ENCODE results near the gene SCP2D1. TPM values are rescaled to one million over a fixed set of nuclear protein-coding genes. Genes with fewer than 3 reads are reported as not detected.

The SCP2D1 gene
- total and polyA plus RNA-seq, 2 experiments from 2014 or later, result not detected

DNA sequence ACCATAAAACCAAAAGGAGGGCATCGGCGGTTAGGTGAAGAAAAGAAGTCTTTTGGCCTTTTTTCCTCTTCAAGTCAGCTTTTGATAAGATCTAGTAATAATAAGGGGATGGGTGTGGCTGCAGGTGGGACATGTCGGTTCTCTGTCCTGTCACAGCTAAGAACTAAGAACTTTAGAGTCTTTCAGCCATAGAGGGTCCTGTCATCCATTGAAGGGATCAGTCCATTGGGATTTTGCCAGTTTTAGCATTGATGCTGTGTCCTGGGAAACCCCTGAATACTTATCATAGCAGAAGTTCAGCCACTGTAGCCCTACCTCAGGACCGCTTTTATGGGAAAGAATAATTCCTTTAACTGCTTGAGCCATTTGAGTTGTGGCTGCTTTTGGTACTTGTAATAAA lies 18.2 kb upstream of the SCP2D1 start:
- Histone ChIP-seq H3K4me3 (no peak overlapping the region), H3K27ac (no peak overlapping the region), H3K79me2 (ENCODE audit: insufficient read depth) (no peaks in the 10 kb centered on the region), H3F3A (ENCODE audit: insufficient read depth) (no peaks in the 10 kb centered on the region), H3K27me3 (replicated peaks; ENCODE audit: insufficient read depth) (no peaks in the 10 kb centered on the region), H3K9ac (no peak overlapping the region), H3K36me3 (ENCODE audit: low read depth) (no peaks in the 10 kb centered on the region), H3K9me2 (ENCODE audit: insufficient read depth) (0 out of 2 replicates have a peak, but pooled peaks cover 6% of the 10 kb centered on the region), H2AFZ (no peak overlapping the region), H3K9me3 (ENCODE audit: low read depth) (no peaks in the 10 kb centered on the region), H3K4me2 (ENCODE audit: unreplicated experiment) (no peak overlapping the region), H3K4me1 (ENCODE audit: insufficient read depth) (no peaks in the 10 kb centered on the region; the same call in 1 of the 2 replicates), H4K20me1 (ENCODE audit: insufficient read depth) (no peaks in the 10 kb centered on the region)
- in situ Hi-C loops (cut with MboI), result no loop called here
- DNase-seq, result no peak
- WGBS, 2 experiments (ENCODE audit: low coverage in 1 of 2, low lambda C conversion rate in 2 of 2, missing lambda C conversion rate in 2 of 2), result 85 to 87% methylated on average over 4 of the region's 4 CpGs
- TF ChIP-seq EZH2phosphoT487 (IDR thresholded peaks at IDR 0.05; ENCODE audit: insufficient read depth, low read depth) (no peak), EZH2 (IDR thresholded peaks at IDR 0.05; ENCODE audit: insufficient read depth, poor library complexity, severe bottlenecking) (no peak)

DNA sequence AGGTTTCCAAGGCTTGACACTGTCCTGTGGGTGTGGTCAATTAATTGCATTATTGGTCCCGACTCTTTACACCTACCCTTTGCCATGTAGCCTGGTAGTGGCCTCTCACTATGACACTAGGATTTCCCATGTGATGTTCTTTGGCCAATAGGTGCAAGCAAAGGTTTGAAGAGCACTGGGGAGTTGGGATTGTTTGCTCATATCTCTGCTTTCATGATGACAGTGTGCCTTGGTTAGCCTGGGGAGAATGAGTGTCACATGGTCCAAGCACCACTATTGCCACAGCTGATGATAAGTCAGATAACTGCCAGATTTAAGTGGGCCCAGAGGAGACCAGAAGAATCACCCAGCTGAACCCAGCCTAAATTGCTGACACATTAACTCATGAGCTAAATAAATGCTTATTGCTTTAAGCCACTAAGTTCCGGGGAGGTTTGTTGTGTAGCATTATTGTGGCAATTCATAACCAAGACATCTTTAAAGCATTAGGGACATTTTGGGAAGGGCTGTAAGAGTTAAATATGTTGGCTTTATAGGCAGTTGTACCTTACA lies 17.2 kb upstream of the SCP2D1 start:
- no peaks in the 10 kb centered on the region for H4K20me1 ChIP-seq (ENCODE audit: insufficient read depth)
- no peaks in the 10 kb centered on the region; the same call in 1 of the 2 replicates for H3K4me1 ChIP-seq (ENCODE audit: insufficient read depth)
- H3F3A ChIP-seq (ENCODE audit: insufficient read depth), result no peaks in the 10 kb centered on the region
- no peak for TF ChIP-seq EZH2 (IDR thresholded peaks at IDR 0.05; ENCODE audit: insufficient read depth, poor library complexity, severe bottlenecking)
- no peak for TF ChIP-seq EZH2phosphoT487 (IDR thresholded peaks at IDR 0.05; ENCODE audit: insufficient read depth, low read depth)
- H3K9me3 ChIP-seq (ENCODE audit: low read depth), result no peaks in the 10 kb centered on the region
- no peak overlapping the region for H3K4me2 ChIP-seq (ENCODE audit: unreplicated experiment)
- H3K4me3 ChIP-seq, result no peak overlapping the region
- H3K27ac ChIP-seq, result no peak overlapping the region
- H3K79me2 ChIP-seq (ENCODE audit: insufficient read depth), result no peaks in the 10 kb centered on the region
- no peaks in the 10 kb centered on the region for H3K27me3 ChIP-seq (replicated peaks; ENCODE audit: insufficient read depth)
- H2AFZ ChIP-seq, result no peak overlapping the region
- no peaks in the 10 kb centered on the region for H3K36me3 ChIP-seq (ENCODE audit: low read depth)
- in situ Hi-C loops (cut with MboI), result no loop called here
- no peak for DNase-seq
- H3K9me2 ChIP-seq (ENCODE audit: insufficient read depth), result 0 out of 2 replicates have a peak, but pooled peaks cover 6% of the 10 kb centered on the region
- no peak overlapping the region for H3K9ac ChIP-seq
- 93 to 96% methylated on average over 2 of the region's 2 CpGs for WGBS, 2 experiments (ENCODE audit: low coverage in 1 of 2, low lambda C conversion rate in 2 of 2, missing lambda C conversion rate in 2 of 2)

DNA sequence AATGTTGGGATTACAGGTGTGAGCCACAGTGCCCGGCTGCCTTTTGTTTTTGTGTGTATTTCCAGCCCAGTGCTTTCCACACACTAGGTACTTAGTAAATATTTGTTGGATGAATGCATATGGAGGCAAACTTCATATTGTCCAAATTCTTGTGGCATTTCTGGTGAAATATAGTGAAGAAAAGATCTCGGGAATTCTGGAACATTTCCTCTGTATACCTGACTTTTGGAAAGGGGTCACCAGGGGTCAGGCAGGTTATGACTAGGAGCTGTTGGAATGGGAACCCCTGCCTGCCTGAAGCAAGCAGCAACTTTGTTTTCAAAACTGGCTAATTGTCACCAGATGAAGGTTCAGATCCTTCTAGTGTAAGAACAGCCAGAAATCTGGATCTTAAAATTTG lies 12.1 kb upstream of the SCP2D1 start:
- no peaks in the 10 kb centered on the region for H3K79me2 ChIP-seq (ENCODE audit: insufficient read depth)
- H3K4me3 ChIP-seq, result no peak overlapping the region
- no peaks in the 10 kb centered on the region for H3K9me2 ChIP-seq (ENCODE audit: insufficient read depth)
- no peaks in the 10 kb centered on the region for H3K36me3 ChIP-seq (ENCODE audit: low read depth)
- no peak overlapping the region for H2AFZ ChIP-seq
- TF ChIP-seq EZH2 (IDR thresholded peaks at IDR 0.05; ENCODE audit: insufficient read depth, poor library complexity, severe bottlenecking) (no peak), EZH2phosphoT487 (IDR thresholded peaks at IDR 0.05; ENCODE audit: insufficient read depth, low read depth) (no peak)
- no peaks in the 10 kb centered on the region for H3K27me3 ChIP-seq (replicated peaks; ENCODE audit: insufficient read depth)
- H3K4me1 ChIP-seq (ENCODE audit: insufficient read depth), result no peaks in the 10 kb centered on the region
- no peak overlapping the region for H3K9ac ChIP-seq
- no peaks in the 10 kb centered on the region for H3F3A ChIP-seq (ENCODE audit: insufficient read depth)
- H3K27ac ChIP-seq, result no peak overlapping the region
- H3K9me3 ChIP-seq (ENCODE audit: low read depth), result no peaks in the 10 kb centered on the region
- no peaks in the 10 kb centered on the region for H4K20me1 ChIP-seq (ENCODE audit: insufficient read depth)
- WGBS, 2 experiments (ENCODE audit: low coverage in 1 of 2, low lambda C conversion rate in 2 of 2, missing lambda C conversion rate in 2 of 2), result 30 to 34% methylated on average over 2 of the region's 2 CpGs
- no peak overlapping the region for H3K4me2 ChIP-seq (ENCODE audit: unreplicated experiment)
- no peak for DNase-seq
- in situ Hi-C loops (cut with MboI), result no loop called here

DNA sequence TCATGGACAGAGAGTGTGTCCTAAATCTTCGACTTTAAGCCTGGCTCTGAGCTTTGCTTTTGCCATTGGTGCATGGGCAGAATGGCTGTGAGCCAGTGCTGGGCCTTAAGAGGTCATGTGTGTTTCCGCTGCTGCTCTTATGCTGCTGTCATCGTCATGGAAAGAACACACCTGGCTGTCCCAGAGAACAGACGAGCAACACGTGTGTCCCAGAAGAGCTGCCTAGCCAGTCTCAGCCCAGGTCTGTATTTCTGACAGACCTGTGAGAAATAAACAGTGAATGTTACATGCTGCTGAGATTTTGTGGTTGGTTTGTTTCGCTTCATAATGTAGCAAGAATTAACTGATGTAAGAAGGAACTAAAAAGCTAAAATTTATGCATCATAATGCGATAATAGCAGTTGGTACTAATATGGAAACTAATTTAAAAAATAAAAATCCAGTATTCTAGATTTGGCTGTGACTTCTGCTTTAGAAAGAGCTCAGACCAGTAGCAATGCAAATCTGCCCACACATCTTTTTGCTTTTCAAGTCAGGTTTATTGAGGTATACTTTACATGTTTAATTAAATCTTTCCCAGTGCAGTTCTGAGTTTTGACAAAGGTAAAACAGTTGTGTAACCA lies 11.5 kb upstream of the SCP2D1 start:
- no peak for TF ChIP-seq EZH2 (IDR thresholded peaks at IDR 0.05; ENCODE audit: insufficient read depth, poor library complexity, severe bottlenecking)
- TF ChIP-seq EZH2phosphoT487 (IDR thresholded peaks at IDR 0.05; ENCODE audit: insufficient read depth, low read depth), result no peak
- no peak for DNase-seq
- in situ Hi-C loops (cut with MboI), result no loop called here
- Histone ChIP-seq H3K9me3 (ENCODE audit: low read depth) (no peaks in the 10 kb centered on the region), H3F3A (ENCODE audit: insufficient read depth) (no peaks in the 10 kb centered on the region), H3K9ac (no peak overlapping the region), H3K4me1 (ENCODE audit: insufficient read depth) (no peaks in the 10 kb centered on the region), H3K4me3 (no peak overlapping the region), H2AFZ (no peak overlapping the region), H4K20me1 (ENCODE audit: insufficient read depth) (no peaks in the 10 kb centered on the region), H3K9me2 (ENCODE audit: insufficient read depth) (no peaks in the 10 kb centered on the region), H3K27ac (no peak overlapping the region), H3K27me3 (replicated peaks; ENCODE audit: insufficient read depth) (no peaks in the 10 kb centered on the region), H3K4me2 (ENCODE audit: unreplicated experiment) (no peak overlapping the region), H3K36me3 (ENCODE audit: low read depth) (no peaks in the 10 kb centered on the region), H3K79me2 (ENCODE audit: insufficient read depth) (no peaks in the 10 kb centered on the region)
- WGBS, 2 experiments (ENCODE audit: low coverage in 1 of 2, low lambda C conversion rate in 2 of 2, missing lambda C conversion rate in 2 of 2), result 32 to 37% methylated on average over 7 of the region's 7 CpGs

All from GM23248 (cell line).